ENCODE results near the gene MLLT3.

The MLLT3 gene

GRCh38 chr9:20551236-20551635 lies 71.1 kb downstream of the MLLT3 start:
- FAIRE-seq, result peak; percentile 88
- no peak for TF ChIP-seq POLR2A (IDR thresholded peaks at IDR 0.05; ENCODE audit: low read depth, low read length)
- DNase-seq (ENCODE audit: insufficient read length, low spot score), result peak; percentile 12

GRCh38 chr9:20550326-20550725 lies 72.0 kb downstream of the MLLT3 start:
- DNase-seq (ENCODE audit: insufficient read length, low spot score) (no peak), FAIRE-seq (no peak)
- TF ChIP-seq POLR2A (IDR thresholded peaks at IDR 0.05; ENCODE audit: low read depth, low read length), result no peak

GRCh38 chr9:20549053-20549452 lies 73.2 kb downstream of the MLLT3 start:
- TF ChIP-seq POLR2A (IDR thresholded peaks at IDR 0.05; ENCODE audit: low read depth, low read length), result no peak
- FAIRE-seq, result no peak

GRCh38 chr9:20545023-20545622 lies 77.2 kb downstream of the MLLT3 start:
- FAIRE-seq, result no peak
- no peak for TF ChIP-seq POLR2A (IDR thresholded peaks at IDR 0.05; ENCODE audit: low read depth, low read length)
- DNase-seq (ENCODE audit: insufficient read length, low spot score), result no peak

More at GRCh38 chr9:20549053-20549452, 73.2 kb downstream of the MLLT3 start:
- DNase-seq (ENCODE audit: insufficient read length, low spot score), result no peak

GRCh38 chr9:20540169-20540863 lies 82.0 kb downstream of the MLLT3 start:
- DNase-seq (ENCODE audit: insufficient read length, low spot score) (no peak), FAIRE-seq (no peak)
- TF ChIP-seq POLR2A (IDR thresholded peaks at IDR 0.05; ENCODE audit: low read depth, low read length), result no peak

GRCh38 chr9:20538956-20539355 lies 83.3 kb downstream of the MLLT3 start:
- TF ChIP-seq POLR2A (IDR thresholded peaks at IDR 0.05; ENCODE audit: low read depth, low read length), result no peak
- peak; percentile 85 for FAIRE-seq

GRCh38 chr9:20538092-20538491 lies 84.2 kb downstream of the MLLT3 start:
- no peak for TF ChIP-seq POLR2A (IDR thresholded peaks at IDR 0.05; ENCODE audit: low read depth, low read length)
- DNase-seq (ENCODE audit: insufficient read length, low spot score) (no peak), FAIRE-seq (no peak)

More at GRCh38 chr9:20538956-20539355, 83.3 kb downstream of the MLLT3 start:
- DNase-seq (ENCODE audit: insufficient read length, low spot score), result no peak

GRCh38 chr9:20537294-20537693 lies 85.0 kb downstream of the MLLT3 start:
- DNase-seq (ENCODE audit: insufficient read length, low spot score) (no peak), FAIRE-seq (no peak)
- TF ChIP-seq POLR2A (IDR thresholded peaks at IDR 0.05; ENCODE audit: low read depth, low read length), result no peak

GRCh38 chr9:20532584-20532983 lies 89.7 kb downstream of the MLLT3 start:
- DNase-seq (ENCODE audit: insufficient read length, low spot score), result no peak
- no peak for FAIRE-seq
- TF ChIP-seq POLR2A (IDR thresholded peaks at IDR 0.05; ENCODE audit: low read depth, low read length), result no peak

- TF ChIP-seq POLR2A (IDR thresholded peaks at IDR 0.05; ENCODE audit: low read depth, low read length), result no peak
- DNase-seq (ENCODE audit: insufficient read length, low spot score), result no peak
- FAIRE-seq, result no peak
Measured at GRCh38 chr9:20529837-20530236, 92.5 kb downstream of the MLLT3 start.

GRCh38 chr9:20528253-20528652 lies 94.0 kb downstream of the MLLT3 start:
- FAIRE-seq, result no peak
- no peak for TF ChIP-seq POLR2A (IDR thresholded peaks at IDR 0.05; ENCODE audit: low read depth, low read length)
- DNase-seq (ENCODE audit: insufficient read length, low spot score), result no peak

GRCh38 chr9:20526500-20527319 lies 95.6 kb downstream of the MLLT3 start:
- TF ChIP-seq POLR2A (IDR thresholded peaks at IDR 0.05; ENCODE audit: low read depth, low read length), result no peak
- FAIRE-seq (peak; percentile 68), DNase-seq (ENCODE audit: insufficient read length, low spot score) (no peak)

GRCh38 chr9:20524776-20525175 lies 97.5 kb downstream of the MLLT3 start:
- DNase-seq (ENCODE audit: insufficient read length, low spot score) (no peak), FAIRE-seq (peak; percentile 52)
- no peak for TF ChIP-seq POLR2A (IDR thresholded peaks at IDR 0.05; ENCODE audit: low read depth, low read length)

- no peak for TF ChIP-seq POLR2A (IDR thresholded peaks at IDR 0.05; ENCODE audit: low read depth, low read length)
- FAIRE-seq, result no peak
- no peak for DNase-seq (ENCODE audit: insufficient read length, low spot score)
Measured at GRCh38 chr9:20518737-20519136, 103.6 kb downstream of the MLLT3 start.

All from H54 (cell line).